ENCODE measurements around the gene GGTLC3. TPM values are rescaled to one million over a fixed set of nuclear protein-coding genes. Genes with fewer than 3 reads are reported as not detected.
A peak's percentile ranks its signal among the peaks of the same experiment; 100 is the strongest.
"Not testable (repeated sequence)": the region's sequence is repeated elsewhere in the genome, so short reads cannot be mapped to it uniquely, and the experiment has no call there.

Gene GGTLC3
- total RNA-seq: not detected
- total RNA-seq: 0 to 0.15 reads per million in 2 donors

DNA sequence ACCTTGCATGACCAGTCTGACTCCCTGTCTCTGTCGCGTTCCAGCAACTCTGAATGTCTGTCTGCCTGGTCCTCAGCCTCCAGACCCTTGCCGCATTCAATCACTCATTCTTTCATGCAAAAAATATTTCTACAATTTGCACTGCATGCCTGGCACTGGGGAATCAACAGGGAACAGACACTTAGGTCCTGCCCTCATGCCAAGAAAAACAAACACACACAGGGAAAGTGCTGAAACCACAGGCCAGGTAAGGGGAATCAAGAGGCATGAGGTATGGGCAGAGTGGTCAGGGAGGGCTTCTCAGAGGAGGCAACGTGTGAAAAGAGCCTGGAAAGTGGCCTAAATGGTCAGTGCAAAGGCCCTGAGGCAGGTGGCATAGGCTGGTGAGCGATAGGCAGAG, at the start of gene GGTLC3:
Gene GGTLC3, minus strand, starts transcription at position 101 of the 400 bp plus-strand sequence. CDS start 264 bp downstream, outside the sequence.
- not testable (repeated sequence) for H3K9me3 ChIP-seq (ENCODE audit: control insufficient read depth, low read length, poor library complexity, severe bottlenecking); H3K27me3 Mint-ChIP-seq; H3K4me3 Mint-ChIP-seq; DNase-seq; ATAC-seq; H3K36me3 Mint-ChIP-seq (ENCODE audit: low read depth); H3K4me1 Mint-ChIP-seq; H3K27ac Mint-ChIP-seq

DNA sequence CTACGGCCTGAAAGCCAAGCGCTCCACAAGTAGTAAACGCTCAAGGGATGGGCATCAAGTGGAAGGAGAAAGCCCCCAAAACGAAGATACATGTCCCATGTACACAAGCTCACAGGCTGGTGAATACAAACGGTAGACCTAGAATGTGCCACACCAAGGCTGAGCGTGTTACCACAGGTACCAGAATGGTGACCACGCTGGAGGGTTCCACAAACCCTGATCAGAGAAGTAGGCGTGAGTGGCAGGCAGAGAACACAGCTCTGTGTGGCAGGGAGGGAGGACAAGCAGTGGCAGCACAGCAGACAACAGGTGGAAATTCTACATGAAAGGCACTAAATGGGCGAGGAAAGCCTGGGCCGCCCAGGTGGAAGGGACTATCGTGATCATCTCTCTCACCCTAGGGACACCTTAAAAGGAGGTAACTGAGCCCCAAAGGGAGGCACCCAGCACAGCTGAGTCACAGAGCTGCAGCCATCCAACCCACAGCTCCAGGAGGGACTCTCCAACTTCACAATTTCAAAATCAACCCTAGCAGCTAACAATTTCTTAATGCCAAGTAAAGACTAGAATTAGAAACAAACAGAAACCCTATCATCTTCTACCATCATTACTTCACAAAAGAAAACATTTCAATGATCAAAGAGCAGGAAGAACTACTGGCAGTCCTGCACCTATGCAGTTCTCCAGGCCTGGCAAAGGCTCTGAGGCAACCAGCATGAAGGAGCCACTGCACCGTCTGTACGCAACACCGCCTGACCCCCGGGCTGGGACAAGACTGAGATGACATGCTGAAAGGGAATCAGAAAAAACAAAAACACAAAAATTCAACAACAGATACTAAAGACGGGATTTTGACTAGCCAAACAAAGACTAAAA, 42.4 kb upstream of the GGTLC3 start:
- not testable (repeated sequence) for H3K4me1 Mint-ChIP-seq; H3K9me3 ChIP-seq (ENCODE audit: control insufficient read depth, low read length, poor library complexity, severe bottlenecking); DNase-seq; H3K4me3 Mint-ChIP-seq; H3K27me3 Mint-ChIP-seq; H3K27ac Mint-ChIP-seq; H3K36me3 Mint-ChIP-seq (ENCODE audit: low read depth)
- peak; percentile 93 for ATAC-seq

DNA sequence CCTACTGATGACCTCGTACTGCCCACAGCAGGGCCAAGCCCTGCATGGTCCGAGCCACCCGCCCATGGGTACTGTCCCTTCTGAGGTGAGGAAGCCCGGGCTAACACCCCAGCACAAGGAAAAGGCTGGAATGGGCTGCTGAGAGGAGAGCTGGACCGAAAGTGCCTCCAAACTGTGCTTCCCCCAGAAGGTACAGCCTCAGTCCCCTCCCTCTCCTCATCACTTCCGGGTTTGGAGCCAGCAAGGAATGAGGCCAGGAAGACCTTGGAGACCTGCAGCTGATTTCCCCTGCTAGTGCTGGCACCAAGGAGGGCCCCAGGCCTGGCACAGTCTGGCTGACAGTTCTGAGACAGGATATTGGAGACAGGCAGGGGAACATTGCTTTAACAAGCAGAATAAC, 41.0 kb upstream of the GGTLC3 start:
- H3K27me3 Mint-ChIP-seq; H3K27ac Mint-ChIP-seq; H3K4me3 Mint-ChIP-seq; H3K36me3 Mint-ChIP-seq (ENCODE audit: low read depth); ATAC-seq; H3K9me3 ChIP-seq (ENCODE audit: control insufficient read depth, low read length, poor library complexity, severe bottlenecking); DNase-seq; H3K4me1 Mint-ChIP-seq: not testable (repeated sequence)

DNA sequence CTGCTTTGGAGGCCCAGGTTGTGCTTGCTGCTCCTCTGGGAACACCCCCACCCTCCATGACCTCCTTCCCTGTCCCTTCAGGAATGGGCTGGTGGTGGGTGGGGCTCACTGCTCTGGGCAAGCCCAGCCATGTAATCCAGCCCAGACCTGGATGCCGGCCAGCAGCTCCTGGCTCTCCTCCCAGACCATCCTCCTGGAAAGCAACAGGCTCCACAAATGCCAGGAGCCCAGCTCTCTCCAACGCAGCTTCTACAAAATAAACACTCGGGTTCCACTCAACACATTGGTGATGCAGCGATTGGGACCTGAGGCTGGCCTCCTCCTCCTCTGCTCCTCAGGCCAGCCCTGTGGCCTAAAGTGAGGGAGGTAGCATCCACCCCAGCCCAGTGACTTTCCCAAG, 40.6 kb upstream of the GGTLC3 start:
- not testable (repeated sequence) for DNase-seq; H3K36me3 Mint-ChIP-seq (ENCODE audit: low read depth); H3K4me1 Mint-ChIP-seq; ATAC-seq; H3K27ac Mint-ChIP-seq; H3K9me3 ChIP-seq (ENCODE audit: control insufficient read depth, low read length, poor library complexity, severe bottlenecking); H3K4me3 Mint-ChIP-seq; H3K27me3 Mint-ChIP-seq

DNA sequence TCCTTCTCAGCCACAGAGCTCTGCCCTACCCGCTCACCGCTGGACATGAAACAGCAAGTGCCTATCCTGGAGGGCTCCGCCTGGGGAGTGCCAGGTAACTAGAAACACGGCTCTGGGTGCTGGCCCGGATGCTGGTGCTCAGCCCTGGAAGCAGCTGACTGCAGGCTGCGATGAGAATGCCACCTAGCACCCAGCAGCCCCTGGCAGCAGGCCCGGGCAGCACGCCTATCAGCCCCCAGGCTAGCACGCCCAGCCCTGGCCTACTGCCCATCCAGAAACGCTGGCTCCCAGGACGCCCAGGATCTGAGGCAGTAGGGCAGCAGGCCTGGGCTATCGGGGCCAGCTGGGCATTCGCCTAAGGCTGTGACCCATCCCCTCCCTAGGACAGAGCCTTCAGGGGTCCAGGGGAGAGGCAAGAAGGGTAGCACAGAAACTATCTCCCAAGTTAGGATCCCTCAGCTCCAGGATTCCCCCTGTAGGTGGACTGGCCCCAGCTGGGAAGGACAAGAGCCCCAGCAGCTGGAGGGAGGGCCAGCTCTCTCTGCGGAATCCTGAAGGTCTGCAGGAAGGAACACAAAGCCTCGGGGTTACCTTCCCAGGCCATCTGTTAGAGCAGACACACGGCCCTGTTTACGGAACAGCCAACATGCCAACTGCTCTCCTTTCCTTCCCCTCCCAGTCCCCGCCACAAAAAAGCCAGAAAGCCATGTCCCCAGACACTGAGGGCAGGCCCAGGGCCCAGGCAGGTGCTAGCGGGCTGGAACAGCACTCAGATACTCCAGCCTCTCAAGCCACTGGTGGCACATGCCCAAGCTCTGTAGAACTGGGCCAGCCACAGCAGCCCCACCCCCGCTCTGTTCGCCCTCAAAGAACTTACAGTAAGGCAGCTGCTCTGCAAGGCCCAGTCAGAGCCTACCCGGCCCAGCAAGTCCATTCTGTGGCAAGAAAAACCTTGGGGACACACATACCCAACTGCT, 36.6 kb upstream of the GGTLC3 start:
- not testable (repeated sequence) for H3K9me3 ChIP-seq (ENCODE audit: control insufficient read depth, low read length, poor library complexity, severe bottlenecking); H3K27me3 Mint-ChIP-seq; H3K27ac Mint-ChIP-seq; H3K4me1 Mint-ChIP-seq; ATAC-seq; H3K36me3 Mint-ChIP-seq (ENCODE audit: low read depth); DNase-seq; H3K4me3 Mint-ChIP-seq

DNA sequence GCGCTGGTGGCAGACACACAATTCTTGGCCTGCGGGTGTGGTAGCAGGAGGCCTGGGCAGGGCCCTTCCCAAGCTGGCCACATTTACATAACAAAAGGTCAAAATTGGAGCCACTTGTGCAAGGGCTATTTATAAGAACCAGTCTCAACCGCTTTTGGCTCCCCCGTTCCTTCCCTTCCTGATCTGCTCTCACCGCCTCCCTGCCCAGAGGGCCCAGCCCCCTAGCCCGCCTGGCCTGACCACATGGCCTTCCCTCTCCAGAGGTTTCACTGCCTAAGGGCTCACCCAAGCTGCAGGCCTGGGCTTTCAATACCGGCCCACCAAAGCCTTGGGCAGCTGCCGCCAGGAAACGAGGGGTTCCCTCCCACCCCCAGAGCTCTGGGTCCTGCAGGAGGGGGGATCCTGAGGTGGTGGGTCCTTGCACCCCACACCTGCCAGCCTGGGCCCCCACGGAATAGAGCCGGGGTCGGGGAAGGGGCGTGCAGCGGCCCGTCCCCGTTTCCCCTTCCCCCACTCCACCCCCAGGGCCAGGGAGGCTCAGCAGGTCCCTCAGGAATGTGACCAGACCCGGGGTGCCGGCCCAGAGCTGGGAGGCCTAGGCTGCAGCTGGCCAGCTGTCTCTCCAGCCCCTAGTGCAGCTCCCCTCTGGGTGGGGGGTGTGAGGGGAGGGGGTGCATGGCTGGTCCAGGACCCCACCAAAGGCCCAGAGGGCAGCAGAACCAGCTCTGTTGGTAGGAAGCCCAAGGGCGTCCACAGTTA, 35.1 kb upstream of the GGTLC3 start:
- H3K27me3 Mint-ChIP-seq; H3K9me3 ChIP-seq (ENCODE audit: control insufficient read depth, low read length, poor library complexity, severe bottlenecking); H3K4me1 Mint-ChIP-seq; H3K36me3 Mint-ChIP-seq (ENCODE audit: low read depth); DNase-seq; H3K4me3 Mint-ChIP-seq; H3K27ac Mint-ChIP-seq: not testable (repeated sequence)
- ATAC-seq: peak; percentile 11

DNA sequence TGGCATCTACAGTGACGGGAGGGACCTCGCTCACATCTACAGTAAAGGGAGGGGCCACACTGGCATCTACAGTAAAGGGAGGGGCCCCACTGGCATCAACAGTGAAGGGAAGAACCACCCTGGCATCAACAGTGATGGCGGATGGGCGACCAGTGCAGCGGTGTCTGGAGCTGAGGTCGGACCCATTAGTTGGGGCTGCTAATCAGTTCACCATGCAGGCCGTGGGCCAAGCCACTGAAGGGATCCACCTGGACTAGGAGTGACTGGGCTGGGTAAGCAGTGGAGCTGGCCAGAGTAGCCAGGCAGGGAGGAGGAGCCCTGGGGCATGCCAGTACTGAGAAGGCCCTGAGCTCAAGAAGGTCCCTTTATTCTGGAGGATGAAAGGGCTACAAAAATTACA, 33.1 kb upstream of the GGTLC3 start:
- not testable (repeated sequence) for H3K9me3 ChIP-seq (ENCODE audit: control insufficient read depth, low read length, poor library complexity, severe bottlenecking); ATAC-seq; H3K4me1 Mint-ChIP-seq; H3K4me3 Mint-ChIP-seq; H3K27me3 Mint-ChIP-seq; H3K36me3 Mint-ChIP-seq (ENCODE audit: low read depth); DNase-seq; H3K27ac Mint-ChIP-seq

DNA sequence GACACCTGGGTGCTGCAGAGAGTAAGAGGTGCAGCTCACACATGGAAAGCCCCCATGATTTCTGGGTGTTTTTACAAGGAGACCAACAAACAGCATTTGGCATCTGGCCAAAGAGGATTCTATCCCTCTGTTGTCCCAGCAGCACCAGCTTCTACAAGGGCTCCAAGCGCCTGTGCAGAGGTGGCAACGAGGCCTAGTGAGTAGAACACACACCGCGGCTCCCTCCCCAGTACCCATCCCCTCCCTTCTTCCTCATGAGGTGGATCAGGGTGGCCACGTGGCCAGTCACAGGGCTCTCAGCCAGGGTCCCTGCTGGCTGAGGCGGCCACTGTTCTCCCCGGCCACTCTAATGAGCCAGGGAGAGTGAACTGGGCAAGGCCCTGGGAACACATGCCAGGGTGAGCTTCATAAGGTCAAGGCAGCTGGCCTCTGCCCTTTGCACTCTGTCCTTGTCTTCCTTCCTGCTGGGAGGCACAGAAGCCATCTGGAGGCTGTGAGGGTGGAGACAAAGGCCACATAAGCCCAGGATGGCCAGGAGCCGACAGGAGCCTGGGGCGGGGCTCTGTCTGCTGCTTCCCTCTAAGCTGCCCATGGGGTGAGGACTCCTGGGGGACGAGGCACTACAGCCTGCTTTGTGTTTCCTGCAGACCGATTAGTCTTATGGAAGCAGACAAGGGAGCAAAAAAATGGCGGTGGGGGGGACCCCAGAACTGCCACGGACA, 31.7 kb upstream of the GGTLC3 start:
- H3K36me3 Mint-ChIP-seq (ENCODE audit: low read depth); ATAC-seq; DNase-seq; H3K4me3 Mint-ChIP-seq; H3K27me3 Mint-ChIP-seq; H3K9me3 ChIP-seq (ENCODE audit: control insufficient read depth, low read length, poor library complexity, severe bottlenecking); H3K27ac Mint-ChIP-seq; H3K4me1 Mint-ChIP-seq: not testable (repeated sequence)

DNA sequence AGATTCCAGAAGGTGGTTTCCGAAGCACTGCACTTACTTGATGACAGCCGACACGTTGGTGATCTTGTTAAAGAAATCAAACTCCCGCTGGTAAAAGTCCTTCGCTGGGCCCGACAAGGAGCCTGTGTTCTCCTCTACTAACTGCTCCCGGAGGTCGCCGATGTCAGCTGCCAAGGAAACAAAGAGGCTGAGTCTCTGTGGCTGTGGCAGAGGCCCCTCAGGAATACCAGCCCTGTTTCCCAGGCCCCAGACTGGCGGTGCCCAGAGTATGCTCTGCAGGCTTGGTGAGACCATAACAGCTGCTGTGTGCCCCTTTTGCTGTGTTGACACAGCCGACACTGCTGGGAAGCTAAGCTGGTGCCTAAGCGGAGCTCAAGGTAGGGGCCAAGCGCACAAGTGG, 26.7 kb upstream of the GGTLC3 start:
- not testable (repeated sequence) for H3K27me3 Mint-ChIP-seq; H3K36me3 Mint-ChIP-seq (ENCODE audit: low read depth); H3K27ac Mint-ChIP-seq; H3K9me3 ChIP-seq (ENCODE audit: control insufficient read depth, low read length, poor library complexity, severe bottlenecking); DNase-seq; H3K4me1 Mint-ChIP-seq; ATAC-seq; H3K4me3 Mint-ChIP-seq

DNA sequence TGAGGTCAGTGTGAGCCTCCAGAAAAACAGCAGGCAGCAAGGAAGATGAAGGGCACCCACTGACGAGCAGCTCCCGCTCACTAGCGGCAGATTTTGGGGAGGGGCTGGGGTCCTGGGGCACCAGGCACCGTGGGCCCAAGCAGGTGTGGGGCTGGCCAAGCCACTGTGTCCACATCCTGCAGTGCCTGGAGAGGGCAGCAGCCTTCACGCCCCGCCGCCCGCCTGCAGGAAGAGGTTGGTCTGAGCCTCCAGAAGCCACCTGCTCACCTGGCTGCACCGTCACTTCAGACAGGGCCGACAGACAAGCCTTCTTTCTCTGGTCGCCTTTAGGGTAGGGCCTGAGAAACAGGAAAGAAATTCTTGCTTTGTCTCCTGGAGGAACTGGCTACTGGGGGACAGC, 25.4 kb upstream of the GGTLC3 start:
- not testable (repeated sequence) for ATAC-seq; H3K27me3 Mint-ChIP-seq; H3K36me3 Mint-ChIP-seq (ENCODE audit: low read depth); DNase-seq; H3K4me3 Mint-ChIP-seq; H3K27ac Mint-ChIP-seq; H3K4me1 Mint-ChIP-seq; H3K9me3 ChIP-seq (ENCODE audit: control insufficient read depth, low read length, poor library complexity, severe bottlenecking)

DNA sequence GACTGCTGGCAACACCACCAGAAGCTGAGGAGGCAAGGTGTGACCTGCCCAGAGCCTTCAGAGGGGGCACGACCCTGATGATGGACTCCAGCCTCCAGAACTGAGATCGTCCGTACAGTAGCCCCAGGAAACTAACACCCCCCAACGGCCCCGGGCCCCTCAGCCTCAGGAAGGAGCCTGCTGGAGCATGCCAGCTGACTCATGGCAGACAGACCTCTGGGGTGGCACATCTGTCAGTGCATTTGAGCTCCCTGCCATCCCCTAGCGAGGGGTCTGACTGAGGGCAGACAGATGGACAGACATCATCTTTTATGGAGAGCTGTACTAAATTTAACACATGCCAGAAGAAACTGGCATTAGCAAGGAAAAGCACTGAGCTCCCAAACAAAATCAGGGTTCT, 22.0 kb upstream of the GGTLC3 start:
- not testable (repeated sequence) for H3K27me3 Mint-ChIP-seq; H3K4me3 Mint-ChIP-seq; DNase-seq; H3K9me3 ChIP-seq (ENCODE audit: control insufficient read depth, low read length, poor library complexity, severe bottlenecking); ATAC-seq; H3K27ac Mint-ChIP-seq; H3K36me3 Mint-ChIP-seq (ENCODE audit: low read depth); H3K4me1 Mint-ChIP-seq

DNA sequence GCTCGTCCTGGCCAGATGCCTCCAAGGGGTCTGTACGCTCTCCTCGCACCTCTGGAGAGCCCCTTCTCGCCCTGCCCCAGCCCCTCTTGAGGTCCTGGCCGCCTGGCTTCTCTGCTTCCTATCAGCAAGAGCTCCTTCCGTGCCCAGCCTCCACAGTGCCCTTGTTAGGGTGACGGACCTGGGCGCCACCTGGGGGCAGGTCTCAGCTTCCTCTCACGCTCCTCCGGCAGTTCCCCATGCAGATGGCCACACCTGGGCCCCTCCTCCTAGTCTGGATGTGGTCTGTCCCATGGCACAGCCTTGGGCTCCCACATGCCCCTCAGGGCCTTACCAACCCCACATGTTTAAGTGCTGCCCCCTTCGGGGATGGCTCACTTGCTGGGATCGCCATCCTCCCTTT, 16.4 kb upstream of the GGTLC3 start:
- not testable (repeated sequence) for H3K36me3 Mint-ChIP-seq (ENCODE audit: low read depth); H3K4me1 Mint-ChIP-seq; H3K27me3 Mint-ChIP-seq; H3K9me3 ChIP-seq (ENCODE audit: control insufficient read depth, low read length, poor library complexity, severe bottlenecking); ATAC-seq; H3K27ac Mint-ChIP-seq; H3K4me3 Mint-ChIP-seq; DNase-seq
